ENCODE measurements around the gene LMLN.
"Not testable (repeated sequence)": the region's sequence is repeated elsewhere in the genome, so short reads cannot be mapped to it uniquely, and the experiment has no call there.

The LMLN gene

DNA sequence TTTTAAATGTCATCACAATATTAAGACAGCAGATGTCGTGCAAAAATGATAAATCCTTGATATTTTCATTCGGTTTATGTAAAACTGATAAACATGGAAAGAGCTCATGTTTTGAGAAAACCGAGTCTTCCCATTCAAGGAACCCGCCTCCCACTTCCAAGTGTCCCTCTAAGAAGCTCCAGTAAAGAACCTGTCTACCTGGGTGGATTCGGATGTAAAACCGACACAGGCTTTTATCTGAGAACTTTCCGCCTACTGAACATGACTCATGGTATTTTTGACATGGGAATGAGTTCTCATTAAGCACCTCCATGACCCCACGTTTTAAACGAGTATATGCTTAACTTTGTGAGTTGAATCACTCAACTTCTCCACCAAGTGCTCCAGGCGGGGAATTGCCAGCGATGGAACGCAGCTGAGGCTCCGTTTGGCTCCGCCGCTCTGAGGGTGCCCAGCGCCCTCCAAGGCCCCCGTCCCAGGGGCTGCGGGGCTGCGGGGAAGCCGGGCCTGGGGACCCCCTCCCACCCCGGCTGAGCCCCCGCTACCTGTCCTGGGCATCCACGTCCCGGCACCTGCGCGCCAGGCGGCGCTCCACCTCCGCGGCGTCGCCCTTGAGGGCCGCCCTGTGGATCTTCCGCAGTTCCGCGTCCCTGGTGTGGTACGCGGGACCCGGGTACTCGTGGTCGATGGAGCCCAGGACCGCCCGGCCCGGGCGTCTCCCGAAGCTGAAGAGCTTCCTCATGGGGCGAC, 119.9 kb downstream of the LMLN start:
- DNase-seq (ENCODE audit: low read depth) = no peak

DNA sequence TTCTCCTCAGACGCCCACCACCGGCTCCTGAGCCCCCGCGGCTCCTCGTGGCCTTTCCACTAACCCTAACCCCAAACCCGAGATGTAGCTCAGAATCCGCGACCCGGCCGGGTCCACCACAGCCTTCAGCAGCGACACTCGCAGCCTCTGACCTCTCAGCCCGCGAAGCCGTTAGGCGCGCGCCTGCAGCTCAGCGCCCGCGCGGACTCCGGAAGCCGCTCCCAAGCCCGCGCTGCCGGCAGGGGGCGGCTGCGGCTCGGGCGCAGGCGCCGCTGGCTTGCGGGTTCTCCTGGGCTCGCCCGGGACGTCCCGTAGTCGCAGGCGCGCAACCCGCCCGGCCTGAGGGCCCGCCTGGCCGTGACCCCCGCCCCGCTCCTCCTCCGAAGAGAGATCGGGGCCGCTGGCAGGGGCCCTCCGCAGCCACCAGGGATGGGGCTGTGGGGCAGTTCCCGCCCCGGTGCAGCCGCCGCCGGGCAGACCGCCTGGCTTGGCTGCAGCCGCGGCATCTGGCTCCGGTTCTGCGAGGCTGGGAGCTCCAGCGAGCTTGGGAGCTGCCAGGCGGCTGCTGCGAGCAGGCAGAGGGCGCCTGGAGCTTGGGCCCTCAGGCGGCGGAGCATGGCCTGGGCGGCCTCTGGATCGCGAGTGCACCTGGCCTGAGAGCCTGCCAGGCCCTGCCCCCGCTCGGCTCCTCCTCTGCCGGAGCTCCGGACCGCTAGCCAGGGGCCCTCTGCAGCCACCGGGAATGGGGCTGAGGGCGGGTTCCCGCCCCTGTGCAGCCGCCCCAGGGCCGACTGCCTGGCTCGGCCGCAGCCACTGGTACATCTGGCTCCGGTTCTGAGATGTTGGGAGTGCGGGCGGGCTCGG, 120.7 kb downstream of the LMLN start:
- peak; percentile 37 for DNase-seq (ENCODE audit: low read depth)

GRCh38 chr3:198081421-198081844, 121.4 kb downstream of the LMLN start:
- DNase-seq (ENCODE audit: low read depth) = no peak

DNA sequence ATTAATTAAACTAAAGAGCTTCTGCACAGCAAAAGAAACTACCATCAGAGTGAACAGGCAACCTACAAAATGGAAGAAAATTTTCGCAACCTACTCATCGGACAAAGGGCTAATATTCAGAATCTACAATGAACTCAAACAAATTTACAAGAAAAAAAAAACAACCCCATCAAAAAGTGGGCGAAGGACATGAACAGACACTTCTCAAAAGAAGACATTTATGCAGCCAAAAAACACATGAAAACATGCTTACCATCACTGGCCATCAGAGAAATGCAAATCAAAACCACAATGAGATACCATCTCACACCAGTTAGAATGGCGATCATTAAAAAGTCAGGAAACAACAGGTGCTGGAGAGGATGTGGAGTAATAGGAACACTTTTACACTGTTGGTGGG, 122.2 kb downstream of the LMLN start:
- DNase-seq (ENCODE audit: low read depth) = not testable (repeated sequence)

DNA sequence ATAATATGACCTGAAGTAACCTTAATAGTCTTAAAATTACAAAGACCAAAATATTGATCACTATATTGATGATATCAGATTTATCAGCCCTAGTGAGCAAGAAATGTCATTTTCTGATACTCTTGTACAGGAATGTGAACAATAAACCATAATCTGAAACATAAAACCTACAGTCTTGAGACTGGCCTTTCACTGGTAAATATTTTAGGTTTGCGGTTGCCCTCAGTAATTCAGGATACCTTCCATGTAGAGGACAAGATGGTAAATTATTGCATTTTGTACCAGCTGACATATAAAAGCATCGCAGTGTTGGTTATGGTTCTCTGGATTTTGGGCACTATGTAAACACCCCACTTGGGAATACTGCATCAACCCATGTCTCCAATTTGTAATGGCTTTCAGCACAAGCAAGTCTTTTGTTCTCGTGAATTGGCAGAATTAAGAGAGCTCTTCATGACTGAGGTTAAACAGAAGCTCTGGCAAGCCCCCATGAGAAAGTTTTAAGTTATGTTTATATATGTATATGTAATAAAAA, 128.5 kb downstream of the LMLN start:
- DNase-seq (ENCODE audit: low read depth) = no peak

- no peak for DNase-seq (ENCODE audit: low read depth)
These were observed 130.8 kb downstream of the LMLN start for GRCh38 chr3:198090795-198091332.

- no peak for DNase-seq (ENCODE audit: low read depth)
These were observed 132.3 kb downstream of the LMLN start for GRCh38 chr3:198092276-198092675.

DNA sequence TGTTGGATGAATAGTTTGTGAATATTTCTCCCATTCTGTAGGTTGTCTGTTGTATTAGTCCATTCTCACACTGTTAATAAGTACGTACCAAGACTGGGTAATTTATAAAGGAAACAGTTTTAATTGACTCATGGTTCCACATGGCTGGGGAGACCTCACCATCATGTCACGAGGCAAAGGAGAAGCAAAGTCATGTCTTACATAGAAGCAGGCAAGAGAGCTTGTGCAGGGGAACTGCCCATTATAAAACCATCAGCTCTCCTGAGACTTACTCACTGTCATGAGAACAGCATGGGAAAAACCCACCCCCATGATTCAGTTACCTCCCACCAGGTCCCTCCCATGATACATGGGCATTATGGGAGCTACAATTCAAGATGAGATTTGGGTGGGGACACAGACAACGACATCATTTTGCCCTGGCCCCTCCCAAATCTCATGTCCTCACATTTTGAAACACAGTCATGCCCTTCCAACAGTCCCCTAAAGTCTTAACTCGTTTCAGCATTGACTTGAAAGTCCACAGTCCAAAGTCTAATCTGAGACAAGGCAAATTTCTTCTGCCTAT, 133.2 kb downstream of the LMLN start:
- DNase-seq (ENCODE audit: low read depth) = no peak

Measured in stromal cell of bone marrow (primary cell).